Smooth muscle cell (in vitro differentiated cells): ENCODE measurements around the gene PCDHGC4. TPM values are rescaled to one million over a fixed set of nuclear protein-coding genes. Genes with fewer than 3 reads are reported as not detected.
A peak's percentile ranks its signal among the peaks of the same experiment; 100 is the strongest.

ENCODE experiments used
- DNase-seq: peaks from one replicate; lab custom pipeline; 2025; ENCODE audit not compliant: unreplicated experiment; lab: John Stamatoyannopoulos, UW
- H2AFZ ChIP-seq: fragments of 200-600 bp; sonication (generic); 2 replicates; pipeline ENCODE4 v1.6.0; 2016; ENCODE audit warnings: antibody characterized with exemption, low read depth, mild to moderate bottlenecking
- H3F3A ChIP-seq: fragments of 200-600 bp; sonication (generic); 2 replicates; pipeline ENCODE4 v1.6.0; 2017; ENCODE audit warnings: antibody characterized with exemption, low read depth
- H3K27ac ChIP-seq: fragments of 200-600 bp; sonication (generic); 2 replicates; pipeline ENCODE4 v1.5.1; 2016; ENCODE audit warnings: low read depth, mild to moderate bottlenecking
- H3K27me3 ChIP-seq: fragments of 200-600 bp; sonication (generic); 2 replicates; pipeline ENCODE4 v1.6.1; 2016; ENCODE audit warnings: low read depth, mild to moderate bottlenecking
- H3K36me3 ChIP-seq: fragments of 200-600 bp; sonication (generic); 2 replicates; pipeline ENCODE4 v1.5.1; 2016; ENCODE audit warnings: low read depth
- H3K4me1 ChIP-seq: fragments of 200-600 bp; sonication (generic); 2 replicates; pipeline ENCODE4 v1.5.1; 2016; ENCODE audit warnings: low read depth
- H3K4me2 ChIP-seq: fragments of 200-600 bp; sonication (generic); 2 replicates; pipeline ENCODE4 v1.6.0; 2016; ENCODE audit warnings: mild to moderate bottlenecking
- H3K4me3 ChIP-seq: fragments of 200-600 bp; sonication (generic); 2 replicates; pipeline ENCODE4 v1.5.1; 2016; ENCODE audit warnings: mild to moderate bottlenecking
- H3K79me2 ChIP-seq: fragments of 200-600 bp; sonication (generic); 2 replicates; pipeline ENCODE4 v1.6.0; 2016; ENCODE audit warnings: low read depth, mild to moderate bottlenecking
- H3K9ac ChIP-seq: fragments of 200-600 bp; sonication (generic); 2 replicates; pipeline ENCODE4 v1.6.0; 2016; ENCODE audit warnings: low read depth
- H3K9me3 ChIP-seq: fragments of 200-600 bp; sonication (generic); replicated peaks from 2 replicates; pipeline ENCODE4 v1.5.1; 2016; ENCODE audit warnings: low read depth
- H4K20me1 ChIP-seq: fragments of 200-600 bp; sonication (generic); 2 replicates; pipeline ENCODE4 v1.6.0; 2016; ENCODE audit warnings: low read depth
- CTCF ChIP-seq: fragments of 200-600 bp; sonication (generic); IDR thresholded peaks from 2 replicates; pipeline ENCODE4 v1.5.1; 2017; ENCODE audit warnings: borderline replicate concordance, mild to moderate bottlenecking, antibody characterized with exemption; ENCODE audit not compliant: insufficient read depth, poor library complexity, severe bottlenecking
- WGBS: methylation state at CpG from one replicate; pipeline ENCODE4 v1.1.7; 2016; ENCODE audit warnings: low lambda C conversion rate; 5-methylcytosine and 5-hydroxymethylcytosine counted together
- polyA plus RNA-seq: library from polyadenylated mRNA; unstranded; fragments of >200 nt; fragmentation: Nextera tagmentation; extraction: Ambion mirVana; gene quantifications from 2 replicates; pipeline ENCODE4 v1.2.1, GENCODE V29; 2016
- total RNA-seq: library from RNA; depleted of rRNA; stranded (reverse); fragments of >200 nt; gene quantifications from 2 replicates; pipeline ENCODE4 v1.2.3, GENCODE V29; 2014

The PCDHGC4 gene
- total RNA-seq (1.2 and 3.8 TPM in 2 replicates), polyA plus RNA-seq (0.12 and 0.16 TPM in 2 replicates)

GRCh38 chr5:141484641-141485311 is at the start of gene PCDHGC4:
Gene PCDHGC4 (plus strand): TSS chr5:141485030. CDS start chr5:141485174, 144 bp downstream.
- 13% methylated on average over 39 of the region's 39 CpGs for WGBS
- Histone ChIP-seq H3K4me3 (peak within 1 kb of the TSS; percentile 46), H3K4me1 (peaks cover 12% of the 10 kb centered on the region), H3K9ac (no peak within 1 kb of the TSS), H2AFZ (no peak within 1 kb of the TSS), H3K36me3 (no peaks in the 10 kb centered on the region), H3K79me2 (peaks cover 61% of the 10 kb centered on the region), H3F3A (peaks cover 12% of the 10 kb centered on the region), H3K9me3 (no peaks in the 10 kb centered on the region), H3K27me3 (no peaks in the 10 kb centered on the region), H3K4me2 (peak within 1 kb of the TSS; percentile 83), H4K20me1 (peaks cover 99% of the 10 kb centered on the region), H3K27ac (no peak within 1 kb of the TSS)
- no peak for TF ChIP-seq CTCF
- DNase-seq, result no peak

GRCh38 chr5:141437221-141437620 is 47.6 kb upstream of the PCDHGC4 start:
- no peaks in the 10 kb centered on the region for H4K20me1 ChIP-seq
- no peak for TF ChIP-seq CTCF

GRCh38 chr5:141439411-141440141 is 45.3 kb upstream of the PCDHGC4 start:
- Histone ChIP-seq H3K4me1 (no peaks in the 10 kb centered on the region), H3K9ac (no peak overlapping the region), H3K4me2 (no peak overlapping the region), H3K27ac (no peak overlapping the region), H3F3A (no peaks in the 10 kb centered on the region), H2AFZ (no peak overlapping the region), H4K20me1 (no peaks in the 10 kb centered on the region), H3K4me3 (no peak overlapping the region), H3K36me3 (no peaks in the 10 kb centered on the region), H3K79me2 (peaks cover 21% of the 10 kb centered on the region), H3K27me3 (no peaks in the 10 kb centered on the region), H3K9me3 (no peaks in the 10 kb centered on the region)
- TF ChIP-seq CTCF, result peak; percentile 28
- no peak for DNase-seq
- 67% methylated on average over 10 of the region's 10 CpGs for WGBS

More at GRCh38 chr5:141437221-141437620, 47.6 kb upstream of the PCDHGC4 start:
- no peak for DNase-seq
- no peak overlapping the region for H3K27ac ChIP-seq
- peaks cover 24% of the 10 kb centered on the region for H3K79me2 ChIP-seq
- no peak overlapping the region for H3K4me3 ChIP-seq
- no peak overlapping the region for H3K9ac ChIP-seq
- H2AFZ ChIP-seq, result no peak overlapping the region
- H3K4me1 ChIP-seq, result no peaks in the 10 kb centered on the region
- H3K4me2 ChIP-seq, result no peak overlapping the region
- WGBS, result 100% methylated on average over 2 of the region's 2 CpGs
- no peaks in the 10 kb centered on the region for H3F3A ChIP-seq
- peaks cover 4% of the 10 kb centered on the region for H3K36me3 ChIP-seq
- H3K27me3 ChIP-seq, result no peaks in the 10 kb centered on the region
- H3K9me3 ChIP-seq, result peaks cover 8% of the 10 kb centered on the region
